GM18511 (cell line): ENCODE data around the gene LTBP4.
"Not testable (repeated sequence)": the region's sequence is repeated elsewhere in the genome, so short reads cannot be mapped to it uniquely, and the experiment has no call there.

Experiments used
- ATAC-seq: cut with Tn5 transposase; IDR thresholded peaks from one replicate; pipeline ENCODE4 v1.9.1; 2021; ENCODE audit warnings: mild to moderate bottlenecking, moderate library complexity; ENCODE audit not compliant: unreplicated experiment

The LTBP4 gene

DNA sequence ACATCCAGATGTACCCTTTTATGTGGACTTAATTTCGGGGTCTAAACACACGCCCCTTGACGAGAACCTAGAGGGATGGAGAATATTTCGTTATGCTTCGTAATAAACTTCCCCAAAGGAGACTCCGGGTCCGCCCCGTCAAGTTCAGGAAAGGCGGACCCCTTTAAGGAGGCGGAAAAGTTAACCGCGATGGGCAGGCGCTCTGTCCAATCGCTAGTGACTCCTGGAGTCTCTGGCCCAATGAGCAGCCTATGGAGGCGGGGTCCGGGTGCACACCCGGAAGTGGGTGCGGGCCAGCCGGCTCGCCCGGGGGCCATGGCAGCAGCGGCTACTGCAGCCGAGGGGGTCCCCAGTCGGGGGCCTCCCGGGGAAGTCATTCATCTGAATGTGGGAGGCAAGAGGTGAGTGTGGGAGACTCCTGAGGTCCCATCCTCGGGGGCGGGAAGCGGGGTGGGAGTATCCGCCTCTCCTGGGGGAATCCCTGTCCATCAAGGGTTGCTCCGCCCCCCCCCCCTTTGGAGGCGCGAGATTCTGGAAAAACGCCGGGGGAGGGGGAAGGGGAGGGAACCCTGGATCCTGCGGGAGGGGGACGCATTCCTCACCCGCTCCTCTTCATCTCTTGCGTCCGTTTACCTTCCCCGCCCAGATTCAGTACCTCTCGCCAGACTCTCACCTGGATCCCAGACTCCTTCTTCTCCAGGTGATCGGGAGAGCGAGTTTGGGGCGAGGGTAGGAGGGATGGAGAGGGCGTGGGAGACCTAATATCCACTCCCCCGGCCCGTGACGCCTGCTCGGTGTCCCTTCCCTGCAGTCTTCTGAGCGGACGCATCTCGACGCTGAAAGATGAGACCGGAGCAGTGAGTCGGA is 24.4 kb upstream of the LTBP4 start, which contains the start of gene SHKBP1:
Gene SHKBP1, plus strand, starts transcription at position 289 of the 867 bp plus-strand sequence. Its CDS starts 27 bp downstream, at position 316.
- peak; percentile 96 for ATAC-seq

DNA sequence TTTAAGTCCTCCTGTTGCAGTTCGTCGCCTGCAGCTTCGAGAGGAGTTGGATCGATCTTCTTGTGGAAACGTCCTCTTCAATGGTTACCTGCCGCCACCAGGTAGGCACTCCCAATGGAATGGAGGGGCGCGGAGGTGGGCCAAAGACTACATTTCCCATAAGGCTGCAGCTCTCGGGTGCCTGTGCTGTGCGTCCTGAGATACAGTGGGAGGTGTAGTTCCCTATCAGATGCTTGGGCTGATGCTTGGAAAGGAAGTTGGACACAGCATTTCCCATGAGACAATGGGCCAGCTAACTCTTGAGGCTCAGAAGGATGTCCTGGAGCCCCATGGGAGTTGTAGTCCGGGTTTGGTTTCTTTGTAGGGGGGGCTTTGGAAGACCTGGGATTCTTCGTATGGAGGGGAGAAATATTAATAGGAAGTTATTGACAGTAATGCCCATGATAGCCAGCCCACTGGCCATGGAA is 22.7 kb upstream of the LTBP4 start:
- no peak for ATAC-seq

DNA sequence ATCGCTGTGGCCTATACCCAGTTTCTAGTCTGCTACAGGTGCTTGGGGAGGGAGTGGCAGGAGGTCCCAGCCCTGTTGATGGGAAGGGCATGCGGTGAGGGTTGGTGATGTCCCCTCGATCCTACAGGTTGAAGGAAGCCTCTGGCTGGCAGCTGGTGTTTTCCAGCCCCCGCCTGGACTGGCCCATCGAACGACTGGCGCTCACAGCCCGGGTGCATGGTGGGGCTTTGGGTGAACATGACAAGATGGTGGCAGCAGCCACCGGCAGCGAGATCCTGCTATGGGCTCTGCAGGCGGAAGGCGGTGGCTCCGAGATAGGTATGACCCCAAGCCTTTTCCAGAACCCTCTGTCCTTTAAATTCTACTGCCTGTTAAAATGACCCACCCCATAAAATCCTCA is 20.6 kb upstream of the LTBP4 start:
- ATAC-seq: no peak

DNA sequence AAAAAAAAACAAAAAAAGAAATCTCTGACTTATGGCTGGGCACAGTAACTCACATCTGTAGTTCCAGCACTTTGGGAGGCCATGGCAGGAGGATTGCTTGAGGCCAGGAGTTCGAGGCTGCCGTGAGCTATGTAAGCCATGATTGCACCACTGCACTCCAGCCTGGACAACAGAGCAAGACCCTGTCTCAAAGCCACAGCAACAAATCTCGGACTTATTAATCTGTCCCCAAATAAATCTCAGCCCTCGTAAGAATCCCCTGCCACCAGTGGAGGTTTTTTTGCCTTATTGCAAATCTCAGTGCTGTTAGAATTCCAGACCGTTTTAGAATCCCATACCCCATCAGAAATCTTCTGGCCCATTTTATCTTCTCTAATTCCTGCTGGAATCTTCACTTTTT is 19.6 kb upstream of the LTBP4 start:
- ATAC-seq: no peak

DNA sequence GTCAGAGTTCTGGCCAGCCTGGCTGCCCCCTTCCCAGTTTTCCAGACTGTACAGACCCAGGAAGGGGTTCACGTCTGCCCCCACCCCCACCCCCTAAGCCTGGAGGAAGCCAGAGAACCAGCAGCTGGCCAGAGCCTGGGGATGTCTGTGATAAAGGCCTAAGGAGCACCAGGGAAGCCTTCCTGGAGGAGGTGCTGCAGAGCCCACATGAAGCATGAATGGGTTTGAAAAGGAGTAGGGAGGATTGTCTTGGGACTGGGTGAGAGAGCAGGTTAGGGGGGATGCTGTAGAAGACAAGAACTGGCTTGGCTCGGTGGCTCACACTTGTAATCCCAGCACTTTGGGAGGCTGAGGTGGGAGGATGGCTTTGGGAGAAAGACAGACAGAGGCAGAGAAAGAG is 18.7 kb upstream of the LTBP4 start:
- no peak for ATAC-seq

DNA sequence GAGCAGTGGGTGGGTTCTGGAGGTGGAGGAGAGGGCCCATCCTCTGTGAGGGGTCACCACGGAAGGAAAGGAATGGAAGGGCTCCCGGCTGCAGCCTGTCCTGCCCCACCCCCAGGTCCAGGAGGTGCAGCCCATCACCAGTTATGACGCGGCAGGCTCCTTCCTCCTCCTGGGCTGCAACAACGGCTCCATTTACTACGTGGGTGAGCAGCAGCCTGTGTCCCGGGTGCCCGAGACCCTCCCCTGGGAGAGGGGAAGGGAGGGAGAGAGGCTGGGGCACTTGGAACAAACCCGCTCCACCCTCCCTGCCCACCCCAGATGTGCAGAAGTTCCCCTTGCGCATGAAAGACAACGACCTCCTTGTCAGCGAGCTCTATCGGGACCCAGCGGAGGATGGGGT is 17.9 kb upstream of the LTBP4 start:
- no peak for ATAC-seq

DNA sequence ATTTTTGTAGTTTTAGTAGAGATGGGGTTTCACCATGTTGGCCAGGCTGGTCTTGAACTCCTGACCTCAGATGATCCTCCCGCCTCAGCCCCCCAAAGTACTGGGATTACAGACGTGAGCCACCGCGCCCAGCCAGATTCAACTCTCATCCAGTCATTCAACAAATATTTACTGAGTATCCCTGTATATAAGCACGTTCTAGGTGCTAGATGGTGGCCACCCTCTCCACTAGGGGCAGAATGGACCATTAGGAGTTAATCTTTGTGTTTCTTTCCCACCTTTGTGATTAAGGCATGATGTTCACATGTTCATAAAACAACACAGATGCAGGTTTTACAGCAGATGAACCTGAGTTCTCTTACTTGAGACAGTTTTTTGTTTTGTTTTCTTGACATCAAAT is 17.2 kb upstream of the LTBP4 start:
- ATAC-seq: no peak

DNA sequence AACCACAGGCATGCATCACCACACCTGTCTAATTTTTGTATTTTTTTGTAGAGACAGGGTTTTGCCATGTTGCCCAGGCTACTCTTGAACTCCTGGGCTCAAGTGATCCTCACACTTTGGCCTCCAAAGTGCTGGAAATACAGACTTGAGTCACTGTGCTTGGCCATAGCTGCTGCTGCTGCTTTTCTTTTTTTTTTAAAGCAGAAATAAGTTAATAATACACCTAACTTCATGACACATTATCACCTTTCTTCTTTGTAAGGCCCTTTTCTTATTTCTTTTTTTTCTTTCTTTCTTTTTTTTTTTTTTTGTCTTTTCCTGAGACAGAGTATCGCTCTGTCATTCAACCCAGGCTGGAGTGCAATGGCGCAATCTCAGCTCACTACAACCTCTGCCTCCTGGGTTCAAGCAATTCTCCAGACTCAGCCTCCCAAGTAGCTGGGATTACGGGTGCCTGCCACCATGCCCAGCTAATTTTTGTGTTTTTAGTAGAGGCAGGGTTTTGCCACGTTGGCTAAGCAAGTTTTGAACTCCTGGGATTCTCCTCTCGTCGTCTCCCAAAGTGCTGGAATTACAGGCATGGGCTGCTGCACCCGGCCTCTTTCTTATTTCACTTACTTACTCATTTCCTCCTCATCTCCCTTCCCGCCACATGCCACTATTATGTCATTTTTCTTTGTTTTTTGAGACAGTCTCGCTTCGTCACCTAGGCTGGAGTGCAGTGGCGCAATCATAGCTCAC is 15.8 kb upstream of the LTBP4 start:
- no peak for ATAC-seq

DNA sequence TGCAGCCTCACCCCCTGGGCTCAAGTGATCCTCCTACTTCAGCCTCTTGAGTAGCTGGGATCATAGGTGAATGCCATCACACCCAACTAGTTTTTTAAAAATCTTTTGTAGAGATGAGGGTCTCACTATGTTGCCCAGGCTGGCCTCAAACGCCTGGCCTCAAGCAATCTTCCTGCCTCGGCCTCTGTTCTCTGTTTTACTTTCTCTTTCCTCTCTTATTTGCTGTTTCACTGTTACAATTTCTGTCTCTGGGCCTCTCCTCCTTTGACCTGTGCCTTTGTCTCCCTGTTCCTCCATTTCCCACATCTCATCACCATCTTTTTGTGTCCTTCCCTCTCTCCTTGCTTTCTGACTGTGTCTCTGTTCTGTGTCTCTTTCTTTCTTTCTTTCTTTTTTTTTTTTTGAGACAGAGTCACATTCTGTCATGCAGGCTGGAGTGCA is 15.2 kb upstream of the LTBP4 start:
- ATAC-seq: no peak

DNA sequence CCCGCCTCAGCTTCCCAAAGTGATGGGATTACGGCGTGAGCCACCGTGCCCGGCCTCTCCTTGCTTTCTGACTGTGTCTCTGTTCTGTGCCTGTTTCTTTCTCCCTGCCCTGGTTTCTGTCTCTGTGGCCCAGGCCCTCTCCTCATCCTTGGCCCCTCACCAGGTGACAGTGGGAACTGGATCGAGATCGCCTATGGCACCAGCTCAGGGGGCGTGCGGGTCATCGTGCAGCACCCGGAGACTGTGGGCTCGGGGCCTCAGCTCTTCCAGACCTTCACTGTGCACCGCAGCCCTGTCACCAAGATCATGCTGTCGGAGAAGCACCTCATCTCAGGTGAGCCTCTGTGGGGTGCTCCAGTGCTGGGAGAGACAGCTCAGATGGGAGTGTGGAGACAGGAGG is 14.6 kb upstream of the LTBP4 start:
- ATAC-seq: no peak

DNA sequence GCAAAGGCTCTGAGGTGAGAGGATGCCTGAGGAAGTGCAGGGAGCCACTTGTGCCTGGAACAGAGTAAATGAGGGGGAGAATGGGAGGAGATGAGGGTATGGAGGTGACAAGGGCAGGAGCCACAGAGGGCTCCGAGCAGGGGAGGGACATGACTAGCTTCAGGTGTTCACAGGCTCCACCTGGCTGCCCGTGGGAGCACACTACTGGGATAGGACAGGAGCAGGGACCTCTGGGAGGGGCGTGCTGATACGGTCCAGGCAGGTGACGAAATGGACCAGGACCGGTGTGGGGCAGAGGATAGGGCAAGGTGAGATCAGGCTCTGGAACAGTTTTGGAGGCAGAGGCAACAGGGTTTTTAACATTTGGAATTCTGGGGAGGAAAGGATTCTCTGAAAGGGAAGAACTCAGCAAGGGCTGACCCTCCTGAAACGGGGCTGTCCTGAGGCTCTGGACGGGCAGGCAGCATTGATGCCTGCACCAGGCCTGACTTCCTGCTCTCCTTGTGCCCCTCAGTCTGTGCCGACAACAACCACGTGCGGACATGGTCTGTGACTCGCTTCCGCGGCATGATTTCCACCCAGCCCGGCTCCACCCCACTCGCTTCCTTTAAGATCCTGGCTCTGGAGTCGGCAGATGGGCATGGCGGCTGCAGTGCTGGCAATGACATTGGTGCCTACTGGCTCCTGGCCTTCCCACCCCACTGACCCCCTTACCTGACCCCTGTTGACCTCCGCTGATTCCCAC is 12.9 kb upstream of the LTBP4 start:
- no peak for ATAC-seq

DNA sequence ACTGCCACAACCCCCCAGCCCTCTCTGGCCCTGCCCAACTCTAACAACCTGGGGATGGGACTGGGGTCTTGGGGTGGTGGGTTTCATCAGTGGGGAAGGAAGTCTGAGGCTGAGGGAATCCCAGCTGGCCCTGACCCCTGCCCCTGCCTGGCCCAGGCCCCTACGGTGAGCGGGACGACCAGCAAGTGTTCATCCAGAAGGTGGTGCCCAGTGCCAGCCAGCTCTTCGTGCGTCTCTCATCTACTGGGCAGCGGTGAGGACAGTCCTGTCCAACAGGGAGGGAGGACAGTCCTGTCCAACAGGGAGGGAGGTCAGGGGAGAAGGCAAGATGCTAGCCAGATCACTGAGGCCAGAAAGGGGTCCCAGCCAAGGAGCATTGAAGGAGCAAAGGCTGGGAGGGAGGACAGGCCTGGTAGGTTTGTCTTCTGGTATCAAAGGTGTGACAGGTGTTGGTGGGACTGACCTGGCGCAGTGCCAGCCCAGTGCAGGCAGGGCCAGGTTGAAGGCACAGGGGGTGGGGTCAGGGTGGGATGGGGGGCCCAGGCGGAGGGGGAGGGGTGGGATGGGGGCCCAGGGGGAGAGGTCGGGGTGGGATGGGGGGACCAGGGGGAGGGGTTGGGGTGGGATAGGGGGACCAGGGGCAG is 12.1 kb upstream of the LTBP4 start:
- ATAC-seq: no peak

DNA sequence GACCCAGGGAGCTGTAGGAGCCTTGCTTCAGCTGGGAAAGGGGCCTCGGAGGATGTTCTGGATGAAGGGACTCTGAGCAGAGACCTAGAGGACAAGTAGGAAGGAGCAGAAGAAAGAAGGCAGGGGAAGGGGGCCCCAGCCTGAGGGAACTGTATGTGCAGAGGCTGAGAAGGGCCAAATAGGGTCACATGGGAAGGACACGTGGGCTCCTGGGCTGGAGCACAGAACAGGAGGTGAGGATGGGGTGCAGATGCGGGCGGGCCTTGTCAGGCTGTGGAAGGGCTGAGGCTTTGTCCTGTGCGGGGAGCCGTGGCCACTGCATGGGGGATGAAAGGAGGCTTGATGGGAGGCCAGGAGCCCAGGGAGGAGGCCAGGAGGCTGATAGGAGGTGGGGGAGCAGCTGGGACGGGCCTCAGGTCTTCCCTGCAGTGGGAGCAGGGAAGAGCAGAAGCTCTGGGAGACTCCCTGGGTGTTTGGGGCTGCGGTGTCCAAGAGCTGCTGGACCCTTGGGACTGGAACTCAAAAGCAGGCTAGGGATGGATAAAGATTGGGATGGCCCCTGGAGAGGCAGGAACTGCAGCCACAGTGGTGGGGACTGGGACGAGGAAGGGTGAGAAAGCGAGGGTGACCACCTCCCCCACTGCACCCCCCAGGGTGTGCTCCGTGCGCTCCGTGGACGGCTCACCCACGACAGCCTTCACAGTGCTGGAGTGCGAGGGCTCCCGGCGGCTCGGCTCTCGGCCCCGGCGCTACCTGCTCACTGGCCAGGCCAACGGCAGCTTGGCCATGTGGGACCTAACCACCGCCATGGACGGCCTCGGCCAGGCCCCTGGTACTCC is 11.4 kb upstream of the LTBP4 start:
- no peak for ATAC-seq

DNA sequence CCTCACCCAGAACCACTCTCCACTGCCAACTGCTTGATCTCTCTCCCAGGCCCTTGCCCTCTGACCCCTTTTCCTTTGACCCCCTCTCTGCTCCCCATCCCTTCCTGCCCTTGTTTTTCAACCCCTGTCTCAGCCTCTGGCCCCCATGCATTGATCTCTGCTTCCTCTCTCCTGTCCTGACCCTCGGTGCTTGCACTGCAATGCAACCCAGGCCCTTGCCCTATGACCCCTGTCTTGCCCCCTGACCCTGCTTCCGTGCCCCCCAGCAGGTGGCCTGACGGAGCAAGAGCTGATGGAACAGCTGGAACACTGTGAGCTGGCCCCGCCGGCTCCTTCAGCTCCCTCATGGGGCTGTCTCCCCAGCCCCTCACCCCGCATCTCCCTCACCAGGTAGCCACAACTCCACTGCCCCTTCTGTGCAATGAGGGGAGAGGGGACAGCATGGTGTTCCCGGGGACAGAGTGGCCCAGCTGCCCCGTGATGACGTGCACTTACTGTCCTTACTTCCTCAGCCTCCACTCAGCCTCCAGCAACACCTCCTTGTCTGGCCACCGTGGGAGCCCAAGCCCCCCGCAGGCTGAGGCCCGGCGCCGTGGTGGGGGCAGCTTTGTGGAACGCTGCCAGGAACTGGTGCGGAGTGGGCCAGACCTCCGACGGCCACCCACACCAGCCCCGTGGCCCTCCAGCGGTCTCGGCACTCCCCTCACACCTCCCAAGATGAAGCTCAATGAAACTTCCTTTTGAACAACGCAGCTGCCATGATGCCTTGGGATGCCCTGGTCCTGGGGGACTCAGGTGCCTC is 10.5 kb upstream of the LTBP4 start:
- no peak for ATAC-seq

DNA sequence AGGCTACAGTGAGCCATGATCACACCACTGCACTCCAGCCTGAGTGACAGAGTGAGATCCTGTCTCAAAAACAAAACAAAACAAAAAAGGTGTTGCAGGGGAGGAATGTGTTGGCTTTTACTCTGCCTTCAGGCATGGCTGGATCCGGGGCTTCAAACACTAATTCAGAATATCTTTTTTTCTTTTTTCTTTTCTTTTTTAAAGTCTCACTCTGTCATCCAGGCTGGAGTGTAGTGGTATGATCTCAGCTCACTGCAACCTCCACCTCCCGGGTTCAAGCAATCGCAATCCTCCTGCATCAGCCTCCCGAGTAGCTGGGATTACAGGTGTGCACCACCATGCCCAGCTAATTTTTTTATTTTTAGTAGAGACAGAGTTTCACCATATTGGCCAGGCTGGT is 9.4 kb upstream of the LTBP4 start:
- ATAC-seq: not testable (repeated sequence)

DNA sequence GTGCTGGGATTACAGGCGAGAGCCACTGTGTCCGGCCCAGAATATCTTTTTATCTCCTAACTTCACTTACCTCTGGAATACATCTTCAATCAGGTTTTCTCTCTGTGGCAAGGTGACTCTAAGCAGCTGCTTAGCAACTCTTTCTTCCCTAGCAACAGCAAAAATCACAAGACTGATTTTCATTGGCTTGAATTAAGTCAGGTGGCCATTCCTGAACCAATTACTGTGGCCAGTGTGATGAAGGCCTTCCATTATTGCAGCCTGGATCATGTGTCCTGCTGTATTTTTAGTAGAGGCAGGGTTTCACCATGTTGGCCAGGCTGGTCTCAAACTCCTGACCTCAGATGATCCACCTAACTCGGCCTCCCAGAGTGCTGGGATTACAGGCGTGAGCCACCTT is 9.0 kb upstream of the LTBP4 start:
- no peak for ATAC-seq

DNA sequence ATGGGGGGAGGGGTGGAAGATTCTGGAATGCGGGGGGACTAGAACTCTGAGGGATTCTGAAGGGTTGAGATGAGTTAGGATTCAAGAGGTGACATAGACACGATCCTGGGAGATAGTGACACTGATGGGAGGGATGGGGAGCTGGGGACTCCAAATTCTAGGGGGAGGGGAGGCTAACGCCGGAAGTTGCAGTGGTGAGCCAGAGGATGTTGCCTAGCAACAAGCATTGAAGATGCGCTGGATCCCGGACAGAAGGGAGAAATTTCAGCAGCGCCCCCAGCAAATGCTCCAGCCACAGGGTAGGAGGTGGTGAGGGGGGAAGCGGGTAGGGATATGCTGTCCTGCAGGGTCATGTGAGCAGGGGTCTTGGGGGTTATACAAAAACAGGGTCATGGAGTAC is 6.9 kb upstream of the LTBP4 start:
- ATAC-seq: no peak

DNA sequence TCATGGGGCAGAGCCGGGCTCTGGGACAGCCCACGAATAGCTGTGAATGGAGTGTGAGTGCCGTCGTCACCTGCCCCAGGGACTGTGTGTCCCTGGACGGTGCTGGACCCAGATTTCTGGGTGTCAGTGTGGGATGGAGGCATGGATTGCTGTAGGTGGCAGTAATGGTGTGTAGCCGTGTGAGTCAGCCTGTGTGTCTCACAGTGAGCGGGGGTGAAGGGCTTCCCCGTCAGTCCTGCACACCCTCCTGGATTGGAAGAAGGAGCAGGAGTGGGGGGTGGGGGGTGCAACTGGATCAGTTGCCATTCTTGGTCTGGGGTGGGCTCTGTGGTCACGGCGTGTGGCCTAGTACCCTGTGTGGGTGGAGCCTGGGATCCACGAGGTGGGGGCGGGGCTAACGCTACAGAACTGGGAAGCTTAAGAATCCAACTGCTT is 6.5 kb upstream of the LTBP4 start:
- no peak for ATAC-seq
